Keratinocyte (primary cell): Measurements from ENCODE around the gene HECTD4.
"Not testable (repeated sequence)": the region's sequence is repeated elsewhere in the genome, so short reads cannot be mapped to it uniquely, and the experiment has no call there.

Experiments used
- CTCF ChIP-seq, 3 experiments: IDR thresholded peaks in 1 of 3; conservative IDR thresholded peaks in 1 of 3; optimal IDR thresholded peaks in 1 of 3; 2 replicates in 2 of 3; 3 replicates in 1 of 3; pipeline versions ENCODE3 to v1.5.1; 2011; ENCODE audit warnings: low read length in 3 of 3, mild to moderate bottlenecking in 3 of 3, moderate library complexity in 2 of 3, control low read depth in 1 of 3, inconsistent platforms in 1 of 3; ENCODE audit not compliant: insufficient read depth in 2 of 3; ENCODE audit errors: extremely low read depth in 1 of 3
- EZH2 ChIP-seq: IDR thresholded peaks from one replicate; pipeline ENCODE4 v1.6.1; 2012; ENCODE audit warnings: inconsistent platforms, mild to moderate bottlenecking, low read length, moderate library complexity

GRCh38 chr12:112407683-112408082 lies 25.5 kb upstream of the HECTD4 start:
- TF ChIP-seq CTCF (optimal IDR thresholded peaks at IDR 0.05 in 1 of 3, IDR thresholded peaks at IDR 0.05 in 1 of 3, conservative IDR thresholded peaks at IDR 0.05 in 1 of 3; ENCODE audit: extremely low read depth in 1 of 3, insufficient read depth in 2 of 3, low read length in 3 of 3); EZH2: not testable (repeated sequence)
